ENCODE results near the gene PHF3.

Gene PHF3

GRCh38 chr6:63661769-63662168 lies 26.2 kb downstream of the PHF3 start:
- no peak for TF ChIP-seq EZH2phosphoT487 (IDR thresholded peaks at IDR 0.05; ENCODE audit: borderline replicate concordance)
- TF ChIP-seq CTCF (conservative IDR thresholded peaks at IDR 0.05; ENCODE audit: low read length): no peak
- Histone ChIP-seq H3K79me2 (ENCODE audit: insufficient read depth, low read length) (peaks cover 96% of the 10 kb centered on the region), H3K9ac (ENCODE audit: low read depth, low read length, poor library complexity, severe bottlenecking) (no peak overlapping the region), H3K9me3 (ENCODE audit: insufficient read depth, low read depth, low read length) (no peaks in the 10 kb centered on the region), H3F3A (ENCODE audit: low read depth) (no peaks in the 10 kb centered on the region), H3K36me3 (ENCODE audit: insufficient read depth, low read length) (no peaks in the 10 kb centered on the region), H3K27me3 (ENCODE audit: insufficient read depth, low read length, poor library complexity, severe bottlenecking) (no peaks in the 10 kb centered on the region), H3K4me3 (ENCODE audit: low read length, poor library complexity, severe bottlenecking) (no peak overlapping the region), H3K9me2 (replicated peaks; ENCODE audit: low read depth, low read length) (no peaks in the 10 kb centered on the region), H3K4me1 (ENCODE audit: insufficient read depth, low read length, poor library complexity, severe bottlenecking) (peaks cover 15% of the 10 kb centered on the region), H3K4me2 (ENCODE audit: low read depth, low read length, poor library complexity, severe bottlenecking) (no peak overlapping the region), H4K20me1 (ENCODE audit: insufficient read depth, low read length, poor library complexity, severe bottlenecking) (peaks cover 93% of the 10 kb centered on the region), H2AFZ (ENCODE audit: low read length) (no peak overlapping the region)

GRCh38 chr6:63663147-63663955 lies 27.7 kb downstream of the PHF3 start:
- Histone ChIP-seq H3K79me2 (ENCODE audit: insufficient read depth, low read length) (peaks cover 93% of the 10 kb centered on the region), H3K4me3 (ENCODE audit: low read length, poor library complexity, severe bottlenecking) (no peak overlapping the region), H3K9me2 (replicated peaks; ENCODE audit: low read depth, low read length) (no peaks in the 10 kb centered on the region), H3K9me3 (ENCODE audit: insufficient read depth, low read depth, low read length) (no peaks in the 10 kb centered on the region), H4K20me1 (ENCODE audit: insufficient read depth, low read length, poor library complexity, severe bottlenecking) (peaks cover 85% of the 10 kb centered on the region), H2AFZ (ENCODE audit: low read length) (no peak overlapping the region), H3K4me1 (ENCODE audit: insufficient read depth, low read length, poor library complexity, severe bottlenecking) (peaks cover 15% of the 10 kb centered on the region), H3F3A (ENCODE audit: low read depth) (no peaks in the 10 kb centered on the region), H3K36me3 (ENCODE audit: insufficient read depth, low read length) (no peaks in the 10 kb centered on the region), H3K9ac (ENCODE audit: low read depth, low read length, poor library complexity, severe bottlenecking) (no peak overlapping the region), H3K4me2 (ENCODE audit: low read depth, low read length, poor library complexity, severe bottlenecking) (no peak overlapping the region), H3K27me3 (ENCODE audit: insufficient read depth, low read length, poor library complexity, severe bottlenecking) (no peaks in the 10 kb centered on the region)
- TF ChIP-seq CTCF (conservative IDR thresholded peaks at IDR 0.05; ENCODE audit: low read length): no peak
- TF ChIP-seq EZH2phosphoT487 (IDR thresholded peaks at IDR 0.05; ENCODE audit: borderline replicate concordance): no peak

- H3K36me3 ChIP-seq (ENCODE audit: insufficient read depth, low read length): no peaks in the 10 kb centered on the region
- no peak overlapping the region for H3K9ac ChIP-seq (ENCODE audit: low read depth, low read length, poor library complexity, severe bottlenecking)
- no peaks in the 10 kb centered on the region for H3K9me3 ChIP-seq (ENCODE audit: insufficient read depth, low read depth, low read length)
- H3K79me2 ChIP-seq (ENCODE audit: insufficient read depth, low read length): peaks cover 93% of the 10 kb centered on the region
- H4K20me1 ChIP-seq (ENCODE audit: insufficient read depth, low read length, poor library complexity, severe bottlenecking): peaks cover 85% of the 10 kb centered on the region
- H3F3A ChIP-seq (ENCODE audit: low read depth): no peaks in the 10 kb centered on the region
- H3K4me3 ChIP-seq (ENCODE audit: low read length, poor library complexity, severe bottlenecking): no peak overlapping the region
- H3K4me2 ChIP-seq (ENCODE audit: low read depth, low read length, poor library complexity, severe bottlenecking): no peak overlapping the region
- no peaks in the 10 kb centered on the region for H3K27me3 ChIP-seq (ENCODE audit: insufficient read depth, low read length, poor library complexity, severe bottlenecking)
- H3K4me1 ChIP-seq (ENCODE audit: insufficient read depth, low read length, poor library complexity, severe bottlenecking): peaks cover 14% of the 10 kb centered on the region
- TF ChIP-seq CTCF (conservative IDR thresholded peaks at IDR 0.05; ENCODE audit: low read length): no peak
- no peak for TF ChIP-seq EZH2phosphoT487 (IDR thresholded peaks at IDR 0.05; ENCODE audit: borderline replicate concordance)
- H2AFZ ChIP-seq (ENCODE audit: low read length): no peak overlapping the region
- H3K9me2 ChIP-seq (replicated peaks; ENCODE audit: low read depth, low read length): no peaks in the 10 kb centered on the region
Observed at GRCh38 chr6:63663956-63664281, 28.3 kb downstream of the PHF3 start.

All from Loucy (cell line).